HL-60 (cell line): Measurements from ENCODE around the gene DIP2C.
"Not testable (repeated sequence)": the region's sequence is repeated elsewhere in the genome, so short reads cannot be mapped to it uniquely, and the experiment has no call there.

ENCODE experiments used
- GABPA ChIP-seq: IDR thresholded peaks from 2 replicates; pipeline ENCODE4 v1.6.1; 2012; ENCODE audit warnings: low read depth
- POLR2AphosphoS5 ChIP-seq: IDR thresholded peaks from 2 replicates; pipeline ENCODE4 v1.6.1; 2012; ENCODE audit warnings: low read depth
- SPI1 ChIP-seq: IDR thresholded peaks from 2 replicates; pipeline ENCODE4 v1.6.1; 2012; ENCODE audit warnings: low read depth, mild to moderate bottlenecking, borderline replicate concordance
- TF ChIP-seq, protein P1 (sequence below): IDR thresholded peaks from one replicate; pipeline ENCODE4 v1.5.1; 2011; ENCODE audit warnings: low read length, control low read depth, inconsistent platforms; ENCODE audit not compliant: insufficient read depth
- TF ChIP-seq, protein P2 (sequence below): IDR thresholded peaks from 2 replicates; pipeline ENCODE4 v1.6.1; 2012; ENCODE audit warnings: low read depth; ENCODE audit not compliant: insufficient replicate concordance

DNA sequence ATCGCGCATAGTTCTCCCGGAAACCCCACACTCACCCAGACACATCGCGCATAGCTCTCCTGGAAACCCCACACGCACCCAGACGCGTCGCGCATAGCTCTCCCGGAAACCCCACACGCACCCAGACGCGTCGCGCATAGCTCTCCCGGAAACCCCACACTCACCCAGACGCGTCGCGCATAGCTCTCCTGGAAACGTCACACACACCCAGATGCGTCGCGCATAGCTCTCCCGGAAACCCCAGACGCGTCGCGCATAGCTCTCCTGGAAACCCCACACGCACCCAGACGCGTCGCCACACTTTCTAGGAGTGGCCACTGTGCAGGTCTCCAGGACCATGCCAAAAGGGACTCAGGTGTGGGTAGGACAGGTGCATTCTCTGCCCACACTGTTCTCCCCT lies 341.7 kb downstream of the DIP2C start:
- TF ChIP-seq, protein P1, sequence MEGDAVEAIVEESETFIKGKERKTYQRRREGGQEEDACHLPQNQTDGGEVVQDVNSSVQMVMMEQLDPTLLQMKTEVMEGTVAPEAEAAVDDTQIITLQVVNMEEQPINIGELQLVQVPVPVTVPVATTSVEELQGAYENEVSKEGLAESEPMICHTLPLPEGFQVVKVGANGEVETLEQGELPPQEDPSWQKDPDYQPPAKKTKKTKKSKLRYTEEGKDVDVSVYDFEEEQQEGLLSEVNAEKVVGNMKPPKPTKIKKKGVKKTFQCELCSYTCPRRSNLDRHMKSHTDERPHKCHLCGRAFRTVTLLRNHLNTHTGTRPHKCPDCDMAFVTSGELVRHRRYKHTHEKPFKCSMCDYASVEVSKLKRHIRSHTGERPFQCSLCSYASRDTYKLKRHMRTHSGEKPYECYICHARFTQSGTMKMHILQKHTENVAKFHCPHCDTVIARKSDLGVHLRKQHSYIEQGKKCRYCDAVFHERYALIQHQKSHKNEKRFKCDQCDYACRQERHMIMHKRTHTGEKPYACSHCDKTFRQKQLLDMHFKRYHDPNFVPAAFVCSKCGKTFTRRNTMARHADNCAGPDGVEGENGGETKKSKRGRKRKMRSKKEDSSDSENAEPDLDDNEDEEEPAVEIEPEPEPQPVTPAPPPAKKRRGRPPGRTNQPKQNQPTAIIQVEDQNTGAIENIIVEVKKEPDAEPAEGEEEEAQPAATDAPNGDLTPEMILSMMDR = not testable (repeated sequence)
- TF ChIP-seq POLR2AphosphoS5, GABPA, SPI1: not testable (repeated sequence)
- TF ChIP-seq, protein P2, sequence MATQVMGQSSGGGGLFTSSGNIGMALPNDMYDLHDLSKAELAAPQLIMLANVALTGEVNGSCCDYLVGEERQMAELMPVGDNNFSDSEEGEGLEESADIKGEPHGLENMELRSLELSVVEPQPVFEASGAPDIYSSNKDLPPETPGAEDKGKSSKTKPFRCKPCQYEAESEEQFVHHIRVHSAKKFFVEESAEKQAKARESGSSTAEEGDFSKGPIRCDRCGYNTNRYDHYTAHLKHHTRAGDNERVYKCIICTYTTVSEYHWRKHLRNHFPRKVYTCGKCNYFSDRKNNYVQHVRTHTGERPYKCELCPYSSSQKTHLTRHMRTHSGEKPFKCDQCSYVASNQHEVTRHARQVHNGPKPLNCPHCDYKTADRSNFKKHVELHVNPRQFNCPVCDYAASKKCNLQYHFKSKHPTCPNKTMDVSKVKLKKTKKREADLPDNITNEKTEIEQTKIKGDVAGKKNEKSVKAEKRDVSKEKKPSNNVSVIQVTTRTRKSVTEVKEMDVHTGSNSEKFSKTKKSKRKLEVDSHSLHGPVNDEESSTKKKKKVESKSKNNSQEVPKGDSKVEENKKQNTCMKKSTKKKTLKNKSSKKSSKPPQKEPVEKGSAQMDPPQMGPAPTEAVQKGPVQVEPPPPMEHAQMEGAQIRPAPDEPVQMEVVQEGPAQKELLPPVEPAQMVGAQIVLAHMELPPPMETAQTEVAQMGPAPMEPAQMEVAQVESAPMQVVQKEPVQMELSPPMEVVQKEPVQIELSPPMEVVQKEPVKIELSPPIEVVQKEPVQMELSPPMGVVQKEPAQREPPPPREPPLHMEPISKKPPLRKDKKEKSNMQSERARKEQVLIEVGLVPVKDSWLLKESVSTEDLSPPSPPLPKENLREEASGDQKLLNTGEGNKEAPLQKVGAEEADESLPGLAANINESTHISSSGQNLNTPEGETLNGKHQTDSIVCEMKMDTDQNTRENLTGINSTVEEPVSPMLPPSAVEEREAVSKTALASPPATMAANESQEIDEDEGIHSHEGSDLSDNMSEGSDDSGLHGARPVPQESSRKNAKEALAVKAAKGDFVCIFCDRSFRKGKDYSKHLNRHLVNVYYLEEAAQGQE = not testable (repeated sequence)
